ENCODE data around the gene TMEM253.

TMEM253 gene

GRCh38 chr14:21071225-21072030 lies 29.4 kb upstream of the TMEM253 start:
- DNase-seq, result peak; percentile 92

DNA sequence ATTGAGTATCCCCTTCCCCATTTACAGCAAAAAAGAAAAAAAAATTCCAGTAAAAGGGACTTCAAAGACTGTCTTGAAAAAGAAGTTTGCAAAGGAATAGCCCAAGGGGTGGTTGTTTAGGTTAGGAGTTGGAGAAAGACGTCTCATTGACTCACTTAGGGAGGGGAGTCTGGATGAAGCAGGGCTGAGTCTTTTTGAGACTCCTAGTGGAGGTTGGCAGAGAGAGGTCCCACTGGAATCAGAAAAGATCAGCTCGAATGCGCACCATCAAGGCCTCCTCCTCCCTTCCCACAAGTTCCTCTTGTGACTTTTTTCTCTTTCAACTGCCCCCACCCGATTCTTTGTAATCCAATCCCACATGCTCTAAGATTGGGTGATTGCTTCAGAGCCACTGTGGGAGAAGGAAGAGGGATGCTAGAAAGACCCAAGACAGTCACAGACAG lies 28.8 kb upstream of the TMEM253 start:
- DNase-seq, result peak; percentile 70

- DNase-seq, result no peak
Observed at GRCh38 chr14:21072781-21073339, 28.0 kb upstream of the TMEM253 start.

- no peak for DNase-seq
Observed at GRCh38 chr14:21073921-21074320, 26.9 kb upstream of the TMEM253 start.

- no peak for DNase-seq
Observed at GRCh38 chr14:21074398-21075272, 26.2 kb upstream of the TMEM253 start.

GRCh38 chr14:21075719-21076437 lies 25.0 kb upstream of the TMEM253 start:
- DNase-seq, result peak; percentile 13

DNA sequence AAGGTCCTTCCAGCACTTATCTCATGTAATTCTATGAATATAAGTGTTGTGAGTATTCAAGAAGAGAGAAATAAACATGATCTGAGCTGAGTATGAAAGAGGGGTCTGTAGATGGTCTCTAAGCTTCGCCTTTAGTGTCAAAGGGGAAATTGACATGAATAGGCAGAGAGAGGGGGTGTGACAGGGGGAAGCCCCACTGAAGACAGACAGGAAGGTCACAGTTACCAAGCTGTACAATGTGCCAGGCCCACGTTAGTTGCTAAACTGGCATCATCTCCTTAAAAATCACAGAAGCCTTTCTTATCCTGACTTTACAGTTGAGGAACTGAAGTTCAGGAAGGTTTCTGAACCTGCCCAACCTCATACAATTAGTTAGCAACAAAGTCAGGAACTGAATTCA lies 23.2 kb upstream of the TMEM253 start:
- no peak for DNase-seq

GRCh38 chr14:21078287-21078686 lies 22.6 kb upstream of the TMEM253 start:
- DNase-seq, result no peak

- DNase-seq, result no peak
Observed at GRCh38 chr14:21078726-21079125, 22.1 kb upstream of the TMEM253 start.

DNA sequence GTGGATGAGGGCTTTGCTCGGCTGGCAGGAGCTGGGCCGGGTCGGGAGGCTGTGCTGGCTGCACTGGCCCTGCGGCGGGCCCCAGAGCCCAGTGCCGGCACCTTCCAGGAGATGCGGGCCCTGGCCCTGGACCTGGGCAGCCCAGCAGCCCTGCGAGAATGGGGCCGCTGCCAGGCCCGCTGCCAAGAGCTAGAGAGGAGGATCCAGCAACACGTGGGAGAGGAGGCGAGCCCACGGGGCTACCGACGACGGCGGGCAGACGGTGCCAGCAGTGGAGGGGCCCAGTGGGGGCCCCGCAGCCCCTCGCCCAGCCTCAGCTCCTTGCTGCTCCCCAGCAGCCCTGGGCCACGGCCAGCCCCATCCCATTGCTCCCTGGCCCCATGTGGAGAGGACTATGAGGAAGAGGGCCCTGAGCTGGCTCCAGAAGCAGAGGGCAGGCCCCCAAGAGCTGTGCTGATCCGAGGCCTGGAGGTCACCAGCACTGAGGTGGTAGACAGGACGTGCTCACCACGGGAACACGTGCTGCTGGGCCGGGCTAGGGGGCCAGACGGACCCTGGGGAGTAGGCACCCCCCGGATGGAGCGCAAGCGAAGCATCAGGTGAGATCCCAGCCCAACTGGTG lies 19.2 kb upstream of the TMEM253 start:
- no peak for DNase-seq

DNA sequence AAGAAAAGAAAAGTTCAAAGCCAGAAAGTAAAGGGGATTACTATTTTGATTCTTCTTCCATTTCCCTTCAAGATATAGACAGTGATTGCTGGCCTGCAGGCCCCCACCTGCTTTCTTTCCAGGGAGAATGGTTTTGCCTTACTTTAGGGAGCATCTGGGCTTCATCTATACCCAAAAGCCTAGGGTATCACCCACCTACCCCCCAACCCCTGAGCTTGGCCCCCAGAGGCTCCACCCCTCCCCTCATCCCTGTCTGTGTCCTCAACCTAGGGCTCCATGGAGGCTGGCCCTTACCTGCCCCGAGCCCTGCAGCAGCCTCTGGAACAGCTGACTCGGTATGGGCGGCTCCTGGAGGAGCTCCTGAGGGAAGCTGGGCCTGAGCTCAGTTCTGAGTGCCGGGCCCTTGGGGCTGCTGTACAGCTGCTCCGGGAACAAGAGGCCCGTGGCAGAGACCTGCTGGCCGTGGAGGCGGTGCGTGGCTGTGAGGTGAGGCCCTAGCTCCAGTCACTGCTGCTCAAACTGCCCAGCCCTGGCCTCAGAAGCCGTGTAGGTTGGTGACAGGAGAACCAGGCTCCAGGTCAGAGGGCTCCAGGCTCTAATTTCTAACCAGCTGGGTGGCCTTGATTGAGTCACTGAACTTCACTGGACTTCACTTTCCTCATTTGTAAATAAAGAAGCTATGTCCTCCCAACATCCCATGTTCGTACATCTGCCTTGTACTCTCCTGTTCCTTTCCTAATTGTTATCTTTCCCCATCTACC lies 17.1 kb upstream of the TMEM253 start:
- no peak for DNase-seq

DNA sequence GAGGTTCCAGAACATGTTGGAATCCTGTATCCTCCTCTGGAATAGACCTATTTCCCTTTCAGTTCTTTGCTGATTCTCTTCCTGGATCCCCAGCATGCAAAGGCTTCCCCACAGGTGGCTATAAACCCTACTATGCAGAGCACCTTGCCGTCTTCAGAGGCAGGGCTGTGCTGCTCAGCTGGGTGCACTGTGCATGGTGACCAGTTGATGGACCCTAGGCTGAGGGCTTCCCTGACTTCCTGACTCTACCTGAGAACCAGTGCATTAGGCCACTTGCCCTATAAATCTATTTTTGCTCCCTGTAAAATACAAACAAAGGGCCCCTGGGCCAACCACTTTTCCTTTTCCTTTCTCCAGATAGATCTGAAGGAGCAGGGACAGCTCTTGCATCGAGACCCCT lies 16.5 kb upstream of the TMEM253 start:
- no peak for DNase-seq

GRCh38 chr14:21084998-21085853 lies 15.6 kb upstream of the TMEM253 start:
- DNase-seq, result peak; percentile 42

- DNase-seq, result no peak
Observed at GRCh38 chr14:21086908-21087293, 14.0 kb upstream of the TMEM253 start.

DNA sequence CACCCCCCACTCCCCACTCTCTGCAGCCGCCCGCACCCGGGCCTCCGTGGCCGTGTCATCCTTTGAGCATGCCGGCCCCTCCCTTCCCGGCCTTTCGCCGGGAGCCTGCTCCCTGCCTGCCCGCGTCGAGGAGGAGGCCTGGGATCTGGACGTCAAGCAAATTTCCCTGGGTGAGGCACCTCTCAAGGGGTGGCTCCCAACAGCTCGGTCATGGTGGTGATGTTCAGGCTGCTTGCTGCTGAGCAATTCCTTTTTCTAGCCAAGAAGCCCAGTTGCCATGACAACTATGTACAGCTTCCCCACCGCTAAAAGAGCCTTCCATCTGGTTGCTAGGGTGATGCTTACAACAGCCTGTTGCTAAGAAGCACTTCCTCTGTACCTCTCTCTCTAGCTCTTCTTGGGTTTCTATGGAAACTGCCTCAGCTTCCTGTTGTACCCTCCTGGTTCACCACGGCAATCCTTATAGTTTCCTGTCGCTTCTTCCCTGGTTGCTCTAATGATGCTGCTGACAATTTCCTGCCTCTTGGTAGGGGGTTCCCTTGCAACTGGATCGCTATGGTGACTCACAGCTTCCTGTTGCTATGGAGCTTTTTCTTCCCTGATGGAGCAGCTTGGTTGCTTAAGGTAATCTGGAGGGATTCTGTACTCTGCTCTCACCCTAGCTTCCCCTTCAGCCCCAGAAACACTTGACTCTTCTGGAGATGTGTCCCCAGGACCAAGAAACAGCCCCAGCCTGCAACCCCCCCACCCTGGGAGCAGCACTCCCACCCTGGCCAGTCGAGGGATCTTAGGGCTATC lies 13.4 kb upstream of the TMEM253 start:
- peak; percentile 84 for DNase-seq

DNA sequence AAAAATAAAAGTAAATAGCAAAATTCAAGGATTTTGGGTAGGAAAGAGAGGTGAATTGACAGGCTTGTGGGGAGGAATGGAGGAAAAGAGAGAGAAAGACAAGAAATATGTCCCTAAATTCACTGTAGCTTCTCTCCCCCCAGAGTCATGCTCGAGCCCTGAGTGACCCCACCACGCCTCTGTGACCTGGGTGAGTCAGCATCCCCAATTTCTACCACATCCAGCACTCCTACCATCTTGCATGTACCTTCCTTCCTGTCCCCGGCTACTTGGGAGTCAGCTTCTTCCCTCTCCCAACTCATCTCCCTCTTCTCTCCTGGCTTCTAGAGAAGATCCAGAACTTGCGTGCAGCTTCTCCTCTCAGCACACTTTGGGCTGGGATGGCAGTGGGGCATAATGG lies 12.2 kb upstream of the TMEM253 start:
- DNase-seq, result no peak

DNA sequence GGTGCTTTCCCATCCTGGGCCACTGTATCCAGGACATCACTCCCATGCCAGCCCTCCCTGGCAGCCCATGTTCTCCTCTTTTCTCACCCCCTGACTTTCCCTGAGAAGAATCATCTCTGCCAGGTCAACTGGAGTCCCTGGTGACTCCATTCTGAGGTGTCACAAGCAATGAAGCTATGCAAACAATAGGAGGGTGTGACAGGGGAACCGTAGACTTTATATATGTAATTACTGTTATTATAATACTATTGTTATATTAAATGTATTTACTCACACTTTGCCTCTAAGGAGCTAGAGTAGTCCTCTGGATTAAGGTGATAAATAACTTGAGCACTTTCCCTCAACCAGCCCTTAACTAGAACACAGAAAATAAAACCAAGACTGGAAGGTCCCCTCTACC lies 11.6 kb upstream of the TMEM253 start:
- DNase-seq, result no peak

- no peak for DNase-seq
Observed at GRCh38 chr14:21089877-21090193, 11.0 kb upstream of the TMEM253 start.

DNA sequence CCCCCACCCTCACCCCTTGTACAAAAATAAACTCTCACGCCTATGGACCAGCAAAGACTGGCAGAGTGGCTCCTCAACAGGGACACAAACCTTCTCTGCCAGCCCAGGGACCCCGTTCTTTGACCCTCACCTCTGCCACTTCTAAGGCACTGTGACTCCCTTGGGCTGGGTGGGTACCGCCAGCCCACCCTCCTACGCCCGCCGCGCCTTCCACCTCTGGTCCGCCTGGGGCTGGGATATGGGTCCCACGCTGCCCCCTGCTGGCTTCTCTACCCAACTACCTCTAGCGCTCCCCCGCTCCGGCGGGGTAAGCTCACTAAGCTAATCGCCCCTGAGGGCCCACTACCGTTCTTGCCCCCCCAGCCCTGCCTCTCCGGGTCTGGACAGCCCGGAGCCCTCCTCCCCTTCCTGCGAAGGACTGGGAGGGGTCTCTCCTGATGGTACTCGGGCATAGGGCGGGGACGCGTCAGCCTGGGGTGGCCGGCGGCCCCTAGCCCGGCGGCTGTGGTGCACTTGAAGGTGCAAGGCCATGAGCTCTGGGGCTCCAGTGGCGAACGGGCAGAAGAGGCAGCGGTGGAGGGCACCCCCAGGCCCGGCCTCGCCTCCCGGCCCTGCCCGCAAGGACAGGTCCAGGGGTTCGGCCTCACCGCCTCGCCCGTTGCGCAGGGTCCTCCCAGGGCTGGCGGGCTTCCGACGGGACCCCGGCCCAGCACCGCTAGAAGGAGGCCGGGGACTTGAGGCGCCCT lies 10.5 kb upstream of the TMEM253 start:
- DNase-seq, result peak; percentile 56
